SK-N-SH (cell line): ENCODE results near the gene TTC9C. TPM values are rescaled to one million over a fixed set of nuclear protein-coding genes. Genes with fewer than 3 reads are reported as not detected.
"Not testable (repeated sequence)": the region's sequence is repeated elsewhere in the genome, so short reads cannot be mapped to it uniquely, and the experiment has no call there.

Experiments used
- CTCF ChIA-PET: fragments of 300-600, 350-600 bp; formaldehyde crosslinking; extraction: SDS; loops from one replicate; lab custom pipeline; 2021; lab: Yijun Ruan, JAX
- POLR2A ChIA-PET: fragments of 350-600 bp; sonication (Branson Sonifier 250); formaldehyde crosslinking; extraction: SDS; loops from one replicate; lab custom pipeline; 2020; ENCODE audit warnings: antibody characterized with exemption, inconsistent platforms; lab: Yijun Ruan, JAX
- DNase-seq: peaks from one replicate; pipeline ENCODE4 v3.0.0; 2012
- H2AFZ ChIP-seq: fragments of 200-600 bp; sonication (generic); 2 replicates; pipeline ENCODE4 v1.8.1; 2016; ENCODE audit warnings: antibody characterized with exemption, mild to moderate bottlenecking, low read depth
- H3F3A ChIP-seq: fragments of 200-600 bp; sonication (generic); replicated peaks from 2 replicates; pipeline ENCODE3; 2016; ENCODE audit warnings: antibody characterized with exemption, mild to moderate bottlenecking; ENCODE audit not compliant: insufficient read depth
- H3K27ac ChIP-seq, 2 experiments: fragments of 200-500 bp in 1 of 2; fragments of 200-600 bp in 1 of 2; sonication (Bioruptor generic) in 1 of 2; sonication (generic), shearing (Covaris generic) in 1 of 2; 2 replicates each; pipeline versions ENCODE4 v1.5.1 to v1.6.1; 2014 to 2016; ENCODE audit warnings: low read depth in 2 of 2, inconsistent platforms in 1 of 2, low read length in 1 of 2, mild to moderate bottlenecking in 1 of 2, mixed read lengths in 1 of 2
- H3K27me3 ChIP-seq: fragments of 200-600 bp; sonication (generic), shearing (Covaris generic); 2 replicates; pipeline ENCODE4 v1.6.1; 2016; ENCODE audit warnings: mixed run types; ENCODE audit not compliant: insufficient read depth
- H3K36me3 ChIP-seq, 2 experiments: fragments of 200-500 bp in 1 of 2; fragments of 200-600 bp in 1 of 2; sonication (Bioruptor generic) in 1 of 2; sonication (generic) in 1 of 2; replicated peaks in 1 of 2; 2 replicates each; pipeline versions ENCODE3 to v1.5.1; 2014 to 2016; ENCODE audit warnings: low read length in 1 of 2, mild to moderate bottlenecking in 1 of 2; ENCODE audit not compliant: insufficient read depth in 2 of 2, control insufficient read depth in 1 of 2
- H3K4me1 ChIP-seq, 2 experiments: fragments of 200-500 bp in 1 of 2; fragments of 200-600 bp in 1 of 2; sonication (Bioruptor generic) in 1 of 2; sonication (generic), shearing (Covaris generic) in 1 of 2; 2 replicates each; pipeline versions ENCODE4 v1.5.1 to v1.6.1; 2014 to 2016; ENCODE audit warnings: low read depth in 1 of 2, low read length in 1 of 2, mixed run types in 1 of 2; ENCODE audit not compliant: insufficient read depth in 2 of 2, control insufficient read depth in 1 of 2
- H3K4me2 ChIP-seq: fragments of 200-600 bp; sonication (generic), shearing (Covaris generic); 2 replicates; pipeline ENCODE4 v1.6.1; 2017; ENCODE audit warnings: mixed run types
- H3K4me3 ChIP-seq, 2 experiments: fragments of 200-500 bp in 1 of 2; fragments of 200-600 bp in 1 of 2; sonication (Bioruptor generic) in 1 of 2; sonication (generic), shearing (Covaris generic) in 1 of 2; 2 replicates each; pipeline versions ENCODE4 v1.5.1 to v1.8.1; 2014 to 2016; ENCODE audit warnings: low read depth in 2 of 2, inconsistent platforms in 1 of 2, low read length in 1 of 2, mild to moderate bottlenecking in 1 of 2, mixed read lengths in 1 of 2, moderate library complexity in 1 of 2
- H3K79me2 ChIP-seq: fragments of 200-600 bp; sonication (generic); 2 replicates; pipeline ENCODE4 v1.8.1; 2017; ENCODE audit warnings: mild to moderate bottlenecking; ENCODE audit not compliant: insufficient read depth
- H3K9ac ChIP-seq: fragments of 200-600 bp; sonication (generic); 2 replicates; pipeline ENCODE4 v1.6.1; 2017; ENCODE audit warnings: mixed run types
- H3K9me2 ChIP-seq: fragments of 200-600 bp; sonication (generic); 2 replicates; pipeline ENCODE4 v1.6.1; 2017; ENCODE audit warnings: mixed run types
- H3K9me3 ChIP-seq: fragments of 200-600 bp; sonication (generic); 2 replicates; pipeline ENCODE4 v1.6.1; 2017; ENCODE audit warnings: mixed run types, mild to moderate bottlenecking, moderate library complexity
- H4K20me1 ChIP-seq: fragments of 200-600 bp; sonication (generic); 2 replicates; pipeline ENCODE4 v1.6.1; 2017; ENCODE audit warnings: mild to moderate bottlenecking, mixed run types; ENCODE audit not compliant: insufficient read depth
- CHD2 ChIP-seq: fragments of 150-350 bp; IDR thresholded peaks from 2 replicates; pipeline ENCODE4 v1.6.1; 2018; ENCODE audit warnings: low read length; ENCODE audit not compliant: partially characterized antibody
- EZH2phosphoT487 ChIP-seq: fragments of 200-600 bp; sonication (generic); IDR thresholded peaks from 2 replicates; pipeline ENCODE4 v1.6.1; 2017; ENCODE audit warnings: low read depth, mixed run types, mild to moderate bottlenecking, antibody characterized with exemption, moderate library complexity, borderline replicate concordance
- FOXJ3 ChIP-seq: sonication (generic); formaldehyde crosslinking; IDR thresholded peaks from 2 replicates; pipeline ENCODE4 v1.5.1; 2020; ENCODE audit warnings: mild to moderate bottlenecking, missing genetic modification reagents
- GABPA ChIP-seq: IDR thresholded peaks from 2 replicates; pipeline ENCODE4 v1.4.0; 2012; ENCODE audit warnings: low read depth, mild to moderate bottlenecking
- GATA2 ChIP-seq: sonication (generic); formaldehyde crosslinking; IDR thresholded peaks from 2 replicates; pipeline ENCODE4 v1.5.0; 2020; ENCODE audit warnings: mild to moderate bottlenecking, missing genetic modification reagents
- MXI1 ChIP-seq: IDR thresholded peaks from 2 replicates; pipeline ENCODE4 v1.6.1; 2012; ENCODE audit warnings: mild to moderate bottlenecking, low read depth, low read length, improper control_type of control experiment
- NRF1 ChIP-seq: IDR thresholded peaks from 2 replicates; pipeline ENCODE4 v1.6.1; 2012; ENCODE audit warnings: low read depth, mild to moderate bottlenecking, low read length
- RAD21 ChIP-seq: IDR thresholded peaks from 2 replicates; pipeline ENCODE4 v1.6.1; 2012; ENCODE audit warnings: mild to moderate bottlenecking, low read length
- RXRA ChIP-seq: IDR thresholded peaks from 2 replicates; pipeline ENCODE4 v1.4.0; 2012; ENCODE audit warnings: low read depth, mild to moderate bottlenecking, borderline replicate concordance
- SIN3A ChIP-seq: IDR thresholded peaks from 2 replicates; pipeline ENCODE4 v1.6.1; 2012; ENCODE audit warnings: low read depth, mild to moderate bottlenecking, low read length, moderate library complexity, borderline replicate concordance
- SMC3 ChIP-seq: IDR thresholded peaks from 2 replicates; pipeline ENCODE4 v1.6.1; 2012; ENCODE audit warnings: low read depth, low read length, improper control_type of control experiment
- TAF1 ChIP-seq: IDR thresholded peaks from 2 replicates; pipeline ENCODE4 v1.6.1; 2012; ENCODE audit warnings: low read depth, mild to moderate bottlenecking, low read length, moderate library complexity, borderline replicate concordance
- TEAD4 ChIP-seq: IDR thresholded peaks from 2 replicates; pipeline ENCODE4 v1.4.0; 2012; ENCODE audit warnings: mild to moderate bottlenecking, borderline replicate concordance; ENCODE audit not compliant: insufficient read depth
- YY1 ChIP-seq: IDR thresholded peaks from 2 replicates; pipeline ENCODE4 v1.4.0; 2012; ENCODE audit warnings: low read depth, mild to moderate bottlenecking
- WGBS: methylation state at CpG from one replicate; pipeline ENCODE4 v1.1.6; 2017; ENCODE audit warnings: low lambda C conversion rate; 5-methylcytosine and 5-hydroxymethylcytosine counted together
- polyA plus RNA-seq, 3 experiments: library from polyadenylated mRNA; depleted of rRNA; stranded (reverse); fragments of >200 nt; gene quantifications; 2 replicates each; pipeline ENCODE4 v1.2.3, GENCODE V29; 2012
- TF ChIP-seq, protein P1 (sequence below): fragments of 150-350 bp; IDR thresholded peaks from 2 replicates; pipeline ENCODE4 v1.6.1; 2017; ENCODE audit warnings: antibody characterized with exemption, low read length, low read depth, borderline replicate concordance
- TF ChIP-seq, protein P2 (sequence below): IDR thresholded peaks from 2 replicates; pipeline ENCODE4 v1.6.1; 2012; ENCODE audit warnings: mild to moderate bottlenecking, low read depth, low read length, moderate library complexity
- TF ChIP-seq, protein P3 (sequence below): fragments of 200-600 bp; sonication (generic); IDR thresholded peaks from 2 replicates; pipeline ENCODE4 v1.6.1; 2017; ENCODE audit warnings: antibody characterized with exemption, mild to moderate bottlenecking, moderate library complexity

TTC9C gene
- polyA plus RNA-seq, 1 of the 3 experiments (the other 2 are of a cell fraction) = 31.3 TPM

DNA sequence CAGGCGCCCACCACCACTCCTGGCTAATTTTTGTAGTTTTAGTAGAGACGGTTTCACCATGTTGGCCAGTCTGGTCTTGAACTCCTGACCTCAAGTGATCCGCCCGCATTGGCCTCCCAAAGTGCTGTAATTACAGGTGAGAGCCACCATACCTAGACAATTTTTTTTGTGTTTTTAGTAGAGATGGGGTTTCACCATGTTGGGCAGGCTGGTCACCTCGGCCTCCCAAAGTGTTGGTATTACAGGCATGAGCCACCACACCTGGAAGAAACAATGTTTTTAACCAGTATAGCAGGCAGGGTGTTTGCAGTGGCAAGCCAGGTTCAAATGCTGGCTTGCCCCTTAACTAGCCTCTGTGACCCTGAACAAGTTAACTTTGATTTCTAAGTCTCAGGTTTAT, 21.6 kb downstream of the TTC9C start:
- 98% methylated on average over 5 of the region's 5 CpGs for WGBS
- H3K9me3 ChIP-seq, H3K27me3 ChIP-seq, H4K20me1 ChIP-seq, POLR2A ChIA-PET, H3K27ac ChIP-seq, H3K36me3 ChIP-seq, H2AFZ ChIP-seq, H3K4me2 ChIP-seq, H3K4me3 ChIP-seq, H3K9me2 ChIP-seq, H3K9ac ChIP-seq, DNase-seq: not testable (repeated sequence)
- CTCF ChIA-PET = interaction anchor here (1.5 kb wide), 1 partner anchor 20 kb away, joined by 4 read pairs; no protein-coding TSS in a partner anchor
- peaks cover 6 to 11% of the 10 kb centered on the region in 2 experiments; a peak in 3 of 4 replicates for H3K4me1 ChIP-seq
- H3F3A ChIP-seq = peaks cover 17% of the 10 kb centered on the region
- H3K79me2 ChIP-seq = peaks cover 33% of the 10 kb centered on the region; the same call in 1 of the 2 replicates

GRCh38 chr11:62752177-62752785, 24.0 kb downstream of the TTC9C start:
- no peak for DNase-seq
- POLR2A ChIA-PET = interaction anchor here (0.7 kb wide), 2 partner anchors 9 to 54 kb away, joined by 3 read pairs; partner anchors contain the start of gene POLR2G

More at GRCh38 chr11:62752177-62752785, 24.0 kb downstream of the TTC9C start:
- Histone ChIP-seq H3K4me3 (no peak overlapping the region), H3K9ac (no peak overlapping the region), H3F3A (peaks cover 23% of the 10 kb centered on the region), H3K79me2 (peaks cover 33% of the 10 kb centered on the region; the same call in 1 of the 2 replicates), H3K9me3 (no peaks in the 10 kb centered on the region), H3K27me3 (no peaks in the 10 kb centered on the region), H3K9me2 (no peaks in the 10 kb centered on the region), H2AFZ (no peak overlapping the region), H3K4me2 (no peak overlapping the region), H3K27ac (no peak overlapping the region), H3K36me3 (peaks cover 0 to 9% of the 10 kb centered on the region in 2 experiments), H4K20me1 (no peaks in the 10 kb centered on the region), H3K4me1 (peaks cover 6 to 11% of the 10 kb centered on the region in 2 experiments; a peak in 3 of 4 replicates)
- TF ChIP-seq GABPA (no peak), SIN3A (no peak), TAF1 (no peak), CHD2 (no peak), EZH2phosphoT487 (no peak), RXRA (no peak), TEAD4 (no peak), MXI1 (no peak), RAD21 (no peak), YY1 (no peak), NRF1 (no peak), FOXJ3 (no peak), SMC3 (no peak), GATA2 (CRISPR knock-in tag) (no peak)
- TF ChIP-seq, protein P1, sequence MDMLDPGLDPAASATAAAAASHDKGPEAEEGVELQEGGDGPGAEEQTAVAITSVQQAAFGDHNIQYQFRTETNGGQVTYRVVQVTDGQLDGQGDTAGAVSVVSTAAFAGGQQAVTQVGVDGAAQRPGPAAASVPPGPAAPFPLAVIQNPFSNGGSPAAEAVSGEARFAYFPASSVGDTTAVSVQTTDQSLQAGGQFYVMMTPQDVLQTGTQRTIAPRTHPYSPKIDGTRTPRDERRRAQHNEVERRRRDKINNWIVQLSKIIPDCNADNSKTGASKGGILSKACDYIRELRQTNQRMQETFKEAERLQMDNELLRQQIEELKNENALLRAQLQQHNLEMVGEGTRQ = no peak
- TF ChIP-seq, protein P2, sequence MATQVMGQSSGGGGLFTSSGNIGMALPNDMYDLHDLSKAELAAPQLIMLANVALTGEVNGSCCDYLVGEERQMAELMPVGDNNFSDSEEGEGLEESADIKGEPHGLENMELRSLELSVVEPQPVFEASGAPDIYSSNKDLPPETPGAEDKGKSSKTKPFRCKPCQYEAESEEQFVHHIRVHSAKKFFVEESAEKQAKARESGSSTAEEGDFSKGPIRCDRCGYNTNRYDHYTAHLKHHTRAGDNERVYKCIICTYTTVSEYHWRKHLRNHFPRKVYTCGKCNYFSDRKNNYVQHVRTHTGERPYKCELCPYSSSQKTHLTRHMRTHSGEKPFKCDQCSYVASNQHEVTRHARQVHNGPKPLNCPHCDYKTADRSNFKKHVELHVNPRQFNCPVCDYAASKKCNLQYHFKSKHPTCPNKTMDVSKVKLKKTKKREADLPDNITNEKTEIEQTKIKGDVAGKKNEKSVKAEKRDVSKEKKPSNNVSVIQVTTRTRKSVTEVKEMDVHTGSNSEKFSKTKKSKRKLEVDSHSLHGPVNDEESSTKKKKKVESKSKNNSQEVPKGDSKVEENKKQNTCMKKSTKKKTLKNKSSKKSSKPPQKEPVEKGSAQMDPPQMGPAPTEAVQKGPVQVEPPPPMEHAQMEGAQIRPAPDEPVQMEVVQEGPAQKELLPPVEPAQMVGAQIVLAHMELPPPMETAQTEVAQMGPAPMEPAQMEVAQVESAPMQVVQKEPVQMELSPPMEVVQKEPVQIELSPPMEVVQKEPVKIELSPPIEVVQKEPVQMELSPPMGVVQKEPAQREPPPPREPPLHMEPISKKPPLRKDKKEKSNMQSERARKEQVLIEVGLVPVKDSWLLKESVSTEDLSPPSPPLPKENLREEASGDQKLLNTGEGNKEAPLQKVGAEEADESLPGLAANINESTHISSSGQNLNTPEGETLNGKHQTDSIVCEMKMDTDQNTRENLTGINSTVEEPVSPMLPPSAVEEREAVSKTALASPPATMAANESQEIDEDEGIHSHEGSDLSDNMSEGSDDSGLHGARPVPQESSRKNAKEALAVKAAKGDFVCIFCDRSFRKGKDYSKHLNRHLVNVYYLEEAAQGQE = no peak
- TF ChIP-seq, protein P3, sequence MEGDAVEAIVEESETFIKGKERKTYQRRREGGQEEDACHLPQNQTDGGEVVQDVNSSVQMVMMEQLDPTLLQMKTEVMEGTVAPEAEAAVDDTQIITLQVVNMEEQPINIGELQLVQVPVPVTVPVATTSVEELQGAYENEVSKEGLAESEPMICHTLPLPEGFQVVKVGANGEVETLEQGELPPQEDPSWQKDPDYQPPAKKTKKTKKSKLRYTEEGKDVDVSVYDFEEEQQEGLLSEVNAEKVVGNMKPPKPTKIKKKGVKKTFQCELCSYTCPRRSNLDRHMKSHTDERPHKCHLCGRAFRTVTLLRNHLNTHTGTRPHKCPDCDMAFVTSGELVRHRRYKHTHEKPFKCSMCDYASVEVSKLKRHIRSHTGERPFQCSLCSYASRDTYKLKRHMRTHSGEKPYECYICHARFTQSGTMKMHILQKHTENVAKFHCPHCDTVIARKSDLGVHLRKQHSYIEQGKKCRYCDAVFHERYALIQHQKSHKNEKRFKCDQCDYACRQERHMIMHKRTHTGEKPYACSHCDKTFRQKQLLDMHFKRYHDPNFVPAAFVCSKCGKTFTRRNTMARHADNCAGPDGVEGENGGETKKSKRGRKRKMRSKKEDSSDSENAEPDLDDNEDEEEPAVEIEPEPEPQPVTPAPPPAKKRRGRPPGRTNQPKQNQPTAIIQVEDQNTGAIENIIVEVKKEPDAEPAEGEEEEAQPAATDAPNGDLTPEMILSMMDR = no peak
- CTCF ChIA-PET = interaction anchor here (1.0 to 3.3 kb wide), 4 partner anchors 9 to 327 kb away, joined by 3 to 18 read pairs (median 4); partner anchors contain the start of gene POLR2G
- 92% methylated on average over 9 of the region's 14 CpGs for WGBS
